SK-N-MC (cell line): ENCODE measurements around the gene RREB1.

Experiments
- DNase-seq: peaks from one replicate; pipeline ENCODE4 v3.0.0-alpha.2; 2011; ENCODE audit warnings: low read depth, low spot score
- H3K27ac ChIP-seq: fragments of 200-600 bp; sonication (generic); 2 replicates; pipeline ENCODE4 v1.5.1; 2016; ENCODE audit warnings: mixed run types
- H3K36me3 ChIP-seq: fragments of 200-600 bp; sonication (generic); 2 replicates; pipeline ENCODE4 v1.6.1; 2017; ENCODE audit warnings: antibody characterized with exemption, low read length, mixed read lengths; ENCODE audit not compliant: insufficient read depth
- H3K4me3 ChIP-seq: fragments of 200-600 bp; sonication (generic); 2 replicates; pipeline ENCODE4 v1.5.1; 2016
- H3K9ac ChIP-seq: fragments of 200-600 bp; sonication (generic); 2 replicates; pipeline ENCODE4 v1.8.0; 2017; ENCODE audit warnings: mixed run types, mixed read lengths; ENCODE audit not compliant: insufficient read length
- H3K9me3 ChIP-seq: fragments of 200-600 bp; sonication (generic); 2 replicates; pipeline ENCODE4 v1.6.1; 2017; ENCODE audit warnings: low read depth, mild to moderate bottlenecking, antibody characterized with exemption, low read length, moderate library complexity, mixed read lengths
- EZH2 ChIP-seq: fragments of 200-600 bp; sonication (generic); IDR thresholded peaks from one replicate; pipeline ENCODE4 v1.6.1; 2017; ENCODE audit warnings: antibody characterized with exemption
- FOXP2 ChIP-seq: optimal IDR thresholded peaks from 2 replicates; pipeline ENCODE3; 2011; ENCODE audit warnings: mild to moderate bottlenecking, moderate library complexity; ENCODE audit not compliant: insufficient read depth; ENCODE audit errors: extremely low read length, control extremely low read depth
- POLR2AphosphoS5 ChIP-seq: IDR thresholded peaks from 2 replicates; pipeline ENCODE4 v1.6.1; 2012; ENCODE audit warnings: mild to moderate bottlenecking, low read depth, low read length, borderline replicate concordance

RREB1 gene

GRCh38 chr6:7228662-7229375, 121.1 kb downstream of the RREB1 start:
- no peaks in the 10 kb centered on the region for H3K9me3 ChIP-seq
- TF ChIP-seq EZH2 (no peak), POLR2AphosphoS5 (no peak), FOXP2 (no peak)
- peaks cover 87% of the 10 kb centered on the region for H3K36me3 ChIP-seq
- H3K27ac ChIP-seq = no peak overlapping the region
- H3K4me3 ChIP-seq = no peak overlapping the region
- no peak overlapping the region for H3K9ac ChIP-seq
- no peak for DNase-seq

GRCh38 chr6:7229376-7230326, 121.9 kb downstream of the RREB1 start:
- DNase-seq = no peak
- H3K9ac ChIP-seq = no peak overlapping the region
- peaks cover 91% of the 10 kb centered on the region for H3K36me3 ChIP-seq
- TF ChIP-seq POLR2AphosphoS5 (no peak), EZH2 (no peak), FOXP2 (no peak)
- no peak overlapping the region for H3K27ac ChIP-seq
- H3K9me3 ChIP-seq = no peaks in the 10 kb centered on the region
- H3K4me3 ChIP-seq = no peak overlapping the region

GRCh38 chr6:7230327-7230691, 122.5 kb downstream of the RREB1 start:
- TF ChIP-seq POLR2AphosphoS5 (no peak), FOXP2 (no peak), EZH2 (no peak)
- H3K4me3 ChIP-seq = no peak overlapping the region
- H3K9me3 ChIP-seq = no peaks in the 10 kb centered on the region
- no peak for DNase-seq
- no peak overlapping the region for H3K27ac ChIP-seq
- no peak overlapping the region for H3K9ac ChIP-seq
- H3K36me3 ChIP-seq = peaks cover 90% of the 10 kb centered on the region

GRCh38 chr6:7230956-7231713, 123.4 kb downstream of the RREB1 start:
- H3K27ac ChIP-seq = no peak overlapping the region; the same call in 1 of the 2 replicates
- no peak overlapping the region for H3K4me3 ChIP-seq
- no peaks in the 10 kb centered on the region for H3K9me3 ChIP-seq
- H3K36me3 ChIP-seq = peaks cover 84% of the 10 kb centered on the region
- no peak overlapping the region for H3K9ac ChIP-seq
- no peak for DNase-seq
- TF ChIP-seq EZH2 = no peak
- no peak for TF ChIP-seq POLR2AphosphoS5
- no peak for TF ChIP-seq FOXP2

GRCh38 chr6:7232351-7232750, 124.6 kb downstream of the RREB1 start:
- Histone ChIP-seq H3K9ac (no peak overlapping the region), H3K36me3 (peaks cover 77% of the 10 kb centered on the region), H3K4me3 (no peak overlapping the region), H3K27ac (peak overlapping the region; percentile 67), H3K9me3 (no peaks in the 10 kb centered on the region)
- DNase-seq = no peak
- no peak for TF ChIP-seq FOXP2
- no peak for TF ChIP-seq POLR2AphosphoS5
- TF ChIP-seq EZH2 = no peak

GRCh38 chr6:7234547-7234946, 126.8 kb downstream of the RREB1 start:
- H3K36me3 ChIP-seq = peaks cover 58% of the 10 kb centered on the region

GRCh38 chr6:7235712-7236305, 128.0 kb downstream of the RREB1 start:
- DNase-seq = no peak
- peaks cover 51% of the 10 kb centered on the region for H3K36me3 ChIP-seq
- H3K9ac ChIP-seq = no peak overlapping the region
- H3K9me3 ChIP-seq = no peaks in the 10 kb centered on the region
- TF ChIP-seq FOXP2 = no peak
- no peak for TF ChIP-seq EZH2
- TF ChIP-seq POLR2AphosphoS5 = no peak
- H3K4me3 ChIP-seq = no peak overlapping the region
- peak overlapping the region; percentile 53; the same call in 1 of the 2 replicates for H3K27ac ChIP-seq

More at GRCh38 chr6:7234547-7234946, 126.8 kb downstream of the RREB1 start:
- Histone ChIP-seq H3K27ac (no peak overlapping the region), H3K9me3 (no peaks in the 10 kb centered on the region), H3K9ac (no peak overlapping the region), H3K4me3 (no peak overlapping the region)
- no peak for DNase-seq
- no peak for TF ChIP-seq FOXP2
- TF ChIP-seq EZH2 = no peak
- TF ChIP-seq POLR2AphosphoS5 = no peak
